H7 (cell line): ENCODE measurements around the gene SNF8. TPM values are rescaled to one million over a fixed set of nuclear protein-coding genes. Genes with fewer than 3 reads are reported as not detected.
"Not testable (repeated sequence)": the region's sequence is repeated elsewhere in the genome, so short reads cannot be mapped to it uniquely, and the experiment has no call there.

Experiments used
- DNase-seq: peaks from one replicate; pipeline ENCODE4 v3.0.0; 2012
- H3K27me3 ChIP-seq: 2 replicates; pipeline ENCODE4 v1.6.0; 2011; ENCODE audit warnings: mild to moderate bottlenecking, low read length; ENCODE audit not compliant: control insufficient read depth, insufficient read depth
- H3K36me3 ChIP-seq: replicated peaks from 2 replicates; pipeline ENCODE4 v1.5.1; 2011; ENCODE audit warnings: low read length; ENCODE audit not compliant: control insufficient read depth, insufficient read depth
- H3K4me3 ChIP-seq: 2 replicates; pipeline ENCODE4 v1.5.1; 2011; ENCODE audit warnings: low read depth, mild to moderate bottlenecking, control low read depth, low read length, moderate library complexity; ENCODE audit not compliant: insufficient read depth
- total RNA-seq: library from RNA; depleted of rRNA; stranded (reverse); fragments of >200 nt; shearing (Covaris generic); gene quantifications from 2 replicates; pipeline ENCODE4 v1.2.3, GENCODE V29; 2014

The SNF8 gene
- total RNA-seq, 1 experiment from 2014 or later: 98.0 TPM

- no peaks in the 10 kb centered on the region for H3K27me3 ChIP-seq
- peak; percentile 72 for DNase-seq
- H3K36me3 ChIP-seq: no peaks in the 10 kb centered on the region
- no peak overlapping the region for H3K4me3 ChIP-seq
Measured at GRCh38 chr17:48960834-48961515, 16.3 kb upstream of the SNF8 start.

- Histone ChIP-seq H3K36me3 (no peaks in the 10 kb centered on the region), H3K4me3 (no peak overlapping the region), H3K27me3 (no peaks in the 10 kb centered on the region)
- peak; percentile 74 for DNase-seq
Measured at GRCh38 chr17:48954300-48954755, 9.7 kb upstream of the SNF8 start.

GRCh38 chr17:48952904-48953303 is 8.3 kb upstream of the SNF8 start:
- Histone ChIP-seq H3K4me3 (no peak overlapping the region), H3K36me3 (no peaks in the 10 kb centered on the region), H3K27me3 (no peaks in the 10 kb centered on the region)
- DNase-seq: no peak

GRCh38 chr17:48951572-48951971 is 6.9 kb upstream of the SNF8 start:
- no peak for DNase-seq
- Histone ChIP-seq H3K27me3 (no peaks in the 10 kb centered on the region), H3K36me3 (no peaks in the 10 kb centered on the region), H3K4me3 (no peak overlapping the region)

GRCh38 chr17:48945261-48945651 is 614 bp upstream of the SNF8 start:
- not testable (repeated sequence) for H3K27me3 ChIP-seq

GRCh38 chr17:48933035-48933434 is 11.6 kb downstream of the SNF8 start:
- Histone ChIP-seq H3K36me3 (peaks cover 48% of the 10 kb centered on the region), H3K4me3 (no peak overlapping the region), H3K27me3 (no peaks in the 10 kb centered on the region)
- DNase-seq: no peak

More at GRCh38 chr17:48945261-48945651, 614 bp upstream of the SNF8 start:
- peak overlapping the region; percentile 94 for H3K4me3 ChIP-seq
- not testable (repeated sequence) for H3K36me3 ChIP-seq, DNase-seq

GRCh38 chr17:48930435-48930873 is 14.2 kb downstream of the SNF8 start:
- DNase-seq: no peak
- peaks cover 46% of the 10 kb centered on the region for H3K36me3 ChIP-seq

GRCh38 chr17:48929812-48930165 is 14.9 kb downstream of the SNF8 start:
- no peak for DNase-seq
- no peak overlapping the region for H3K4me3 ChIP-seq
- H3K36me3 ChIP-seq: peaks cover 46% of the 10 kb centered on the region
- H3K27me3 ChIP-seq: no peaks in the 10 kb centered on the region

More at GRCh38 chr17:48930435-48930873, 14.2 kb downstream of the SNF8 start:
- Histone ChIP-seq H3K27me3 (no peaks in the 10 kb centered on the region), H3K4me3 (no peak overlapping the region)

GRCh38 chr17:48928876-48929811 is 15.5 kb downstream of the SNF8 start:
- Histone ChIP-seq H3K36me3 (peaks cover 45% of the 10 kb centered on the region), H3K4me3 (no peak overlapping the region), H3K27me3 (no peaks in the 10 kb centered on the region)
- no peak for DNase-seq

GRCh38 chr17:48927978-48928745 is 16.5 kb downstream of the SNF8 start:
- Histone ChIP-seq H3K36me3 (peaks cover 40% of the 10 kb centered on the region), H3K4me3 (no peak overlapping the region), H3K27me3 (no peaks in the 10 kb centered on the region)
- no peak for DNase-seq

GRCh38 chr17:48925991-48926342 is 18.7 kb downstream of the SNF8 start:
- peaks cover 38% of the 10 kb centered on the region for H3K36me3 ChIP-seq
- no peaks in the 10 kb centered on the region for H3K27me3 ChIP-seq
- no peak for DNase-seq
- H3K4me3 ChIP-seq: no peak overlapping the region

- H3K36me3 ChIP-seq: peaks cover 38% of the 10 kb centered on the region
- no peak for DNase-seq
- H3K4me3 ChIP-seq: no peak overlapping the region
- no peaks in the 10 kb centered on the region for H3K27me3 ChIP-seq
Measured at GRCh38 chr17:48925251-48925990, 19.2 kb downstream of the SNF8 start.

GRCh38 chr17:48915459-48916282 is 29.0 kb downstream of the SNF8 start:
- no peak for DNase-seq
- Histone ChIP-seq H3K36me3 (peaks cover 38% of the 10 kb centered on the region), H3K4me3 (no peak overlapping the region), H3K27me3 (no peaks in the 10 kb centered on the region)
